Activated CD4-positive, alpha-beta T cell treated with anti-CD3 and anti-CD28 coated beads for 24 hours (primary cell): ENCODE measurements around the gene CLCNKA.
A peak's percentile ranks its signal among the peaks of the same experiment; 100 is the strongest.

ENCODE experiments used
- DNase-seq, 2 donors: peaks; one replicate each; pipeline ENCODE4 v3.0.0-alpha.2; 2020; ENCODE audit warnings: low read depth in 2 of 2

Gene CLCNKA

DNA sequence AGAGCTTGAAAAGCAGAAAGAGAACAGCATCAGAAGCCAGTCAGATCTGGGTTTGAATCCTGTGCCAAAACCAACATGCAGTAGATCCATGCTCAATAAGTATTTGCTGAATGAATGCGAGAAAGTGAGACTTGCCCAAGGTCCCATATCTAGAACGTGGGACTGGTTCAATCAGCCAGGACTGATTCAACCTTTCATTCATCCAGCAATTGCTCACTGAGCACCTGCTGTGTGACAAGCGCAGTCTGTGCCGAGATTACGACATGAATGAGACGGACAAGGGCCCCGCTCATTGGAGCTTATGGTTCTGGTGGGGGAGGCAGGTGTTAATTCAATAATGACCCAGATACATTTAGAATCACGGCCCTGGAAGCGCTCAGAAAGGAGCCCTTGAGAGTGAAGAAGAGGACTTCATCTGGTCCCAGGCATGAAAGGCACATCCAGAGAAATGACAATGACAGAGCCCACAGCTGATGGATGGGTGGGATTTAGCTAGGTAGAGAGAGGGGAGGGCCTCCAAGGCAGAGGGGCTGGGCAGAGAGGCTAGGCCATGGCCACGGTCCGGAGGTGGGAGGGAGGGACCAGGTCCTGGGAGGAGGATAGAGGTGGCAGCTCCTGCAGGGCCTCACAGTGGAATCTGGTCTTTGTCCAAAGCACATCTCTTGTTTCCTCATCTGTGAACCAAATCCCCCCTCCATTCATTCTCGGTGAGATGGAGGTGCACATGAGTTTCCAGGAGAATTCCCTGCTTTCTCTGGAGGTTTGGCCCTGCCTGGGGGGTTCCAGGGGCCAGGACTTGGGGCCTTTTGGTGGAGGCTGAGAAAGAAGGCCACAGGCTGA, 55.8 kb downstream of the CLCNKA start:
- no peak for DNase-seq

DNA sequence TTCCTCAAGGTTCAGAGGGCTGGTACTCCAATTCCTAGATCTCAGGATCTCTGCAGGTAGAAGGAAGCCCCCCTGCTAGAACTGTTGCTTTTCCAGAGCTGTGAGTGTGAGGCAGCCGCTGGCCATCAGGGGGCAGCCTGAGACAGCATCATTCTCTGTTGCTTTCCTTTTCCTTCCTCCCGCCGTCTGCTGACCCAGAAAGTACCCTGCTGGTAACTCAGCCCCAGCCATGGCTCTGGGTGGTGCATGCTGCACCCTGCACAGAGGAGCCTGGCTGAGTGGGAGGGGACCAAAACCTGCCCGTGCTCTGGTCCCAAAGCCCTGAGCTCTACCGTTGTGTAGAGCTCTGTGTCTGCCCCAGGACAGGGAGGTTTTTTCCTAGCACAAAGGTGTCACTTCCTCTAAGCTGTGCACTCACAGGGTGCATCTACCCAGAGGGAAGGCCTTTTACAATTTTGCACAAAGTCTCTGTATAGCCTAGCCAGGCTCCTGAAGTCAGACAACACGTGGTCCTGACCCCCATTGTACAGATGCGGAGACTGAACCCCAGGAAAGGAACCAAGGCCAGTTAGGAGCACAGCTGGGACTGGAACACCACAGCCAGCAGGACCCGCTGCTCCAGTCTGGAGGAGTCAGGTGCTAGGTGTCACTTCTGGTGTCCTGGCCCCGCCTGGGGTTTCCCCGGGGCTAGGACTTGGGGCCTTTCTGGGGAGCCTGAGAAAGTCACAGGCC, 57.3 kb downstream of the CLCNKA start:
- DNase-seq, result peak; percentile 58 to 67

DNA sequence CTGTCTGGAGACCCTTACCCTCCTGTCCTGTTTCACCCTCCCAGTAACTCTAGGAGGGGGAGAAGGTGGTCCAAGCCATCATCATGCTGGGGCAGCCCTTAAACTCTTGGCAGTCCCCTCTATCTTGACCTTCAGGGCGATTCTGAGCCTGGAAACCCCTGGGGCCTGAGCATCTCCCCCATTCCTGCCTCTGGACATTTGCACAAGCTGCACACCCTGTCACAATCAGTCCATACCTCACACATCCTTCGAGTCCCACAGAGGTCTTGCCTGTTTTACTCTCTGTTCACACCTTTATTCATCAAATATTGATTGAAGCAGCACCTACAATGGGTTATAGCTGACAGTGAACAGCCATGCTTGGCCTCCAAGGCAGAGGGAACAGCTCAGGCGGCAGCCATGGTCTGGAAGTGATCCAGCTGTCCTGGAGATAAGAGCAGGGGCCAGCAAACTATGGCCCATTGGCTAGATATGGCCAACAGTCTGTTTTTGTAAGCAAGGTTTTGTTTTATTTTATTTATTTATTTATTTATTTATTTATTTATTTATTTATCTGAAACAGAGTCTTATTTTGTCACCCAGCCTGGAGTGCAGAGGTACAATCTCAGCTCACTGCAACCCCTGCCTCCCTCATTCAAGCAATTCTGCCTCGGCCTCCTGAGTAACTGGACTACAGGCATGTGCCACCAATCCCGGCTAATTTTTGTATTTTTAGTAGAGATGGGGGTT, 58.8 kb downstream of the CLCNKA start:
- no peak for DNase-seq

DNA sequence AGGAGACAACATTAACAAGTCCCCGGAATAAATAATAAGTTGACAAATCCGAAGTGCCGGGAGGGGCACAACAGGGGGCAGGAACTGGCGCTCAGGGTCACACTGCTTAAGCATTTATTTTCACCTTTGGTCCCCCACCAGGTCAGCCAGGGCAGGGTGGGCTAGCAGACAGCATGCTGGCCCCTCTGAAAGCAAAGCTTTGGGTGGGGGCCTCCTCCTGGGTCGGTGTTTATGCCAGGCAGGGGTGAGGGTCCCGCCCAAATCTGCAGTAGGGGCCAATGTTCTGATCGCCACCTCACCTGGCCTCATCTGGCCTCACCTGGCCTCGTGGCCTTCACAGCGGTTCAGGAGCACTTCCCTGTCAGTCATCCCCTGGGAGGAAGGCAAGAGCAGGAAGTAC, 59.8 kb downstream of the CLCNKA start:
- no peak for DNase-seq

DNA sequence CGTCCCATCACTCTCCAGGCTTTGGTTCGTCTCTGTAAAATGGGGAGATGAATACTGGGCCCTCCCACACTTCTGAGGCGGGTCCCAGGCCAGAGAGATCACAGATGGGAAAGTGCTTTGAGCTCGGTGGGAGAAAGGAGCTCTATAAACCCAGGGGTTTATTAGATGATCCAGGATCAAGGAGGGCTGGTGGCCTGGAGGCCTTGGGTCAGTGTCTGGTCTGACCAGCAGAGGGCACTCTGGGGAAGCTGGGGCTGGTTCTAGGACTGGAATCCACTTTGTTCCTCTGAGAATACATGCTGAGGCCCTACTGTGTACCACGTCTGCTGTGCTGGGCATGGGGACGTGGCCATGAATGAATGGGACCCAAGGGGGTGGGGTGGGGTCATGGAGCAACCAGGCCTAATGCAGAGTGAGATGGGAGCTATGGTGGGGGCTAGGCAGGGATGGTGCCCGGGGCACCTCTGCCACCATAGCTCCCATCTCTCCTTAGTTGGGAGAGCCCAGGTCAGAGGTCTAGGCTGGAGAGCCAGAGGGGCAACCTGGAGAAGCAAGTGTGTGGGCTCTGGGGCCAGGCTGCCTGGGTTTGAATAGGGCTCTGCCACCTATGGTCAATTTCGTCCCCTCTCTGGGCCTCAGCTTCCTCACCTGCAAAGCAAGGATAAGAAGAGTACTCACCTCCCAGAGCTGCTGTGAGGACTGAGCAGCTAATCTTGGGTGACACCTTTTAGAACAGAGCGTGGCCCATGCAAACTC, 60.6 kb downstream of the CLCNKA start:
- DNase-seq, result peak; percentile 49 to 65

DNA sequence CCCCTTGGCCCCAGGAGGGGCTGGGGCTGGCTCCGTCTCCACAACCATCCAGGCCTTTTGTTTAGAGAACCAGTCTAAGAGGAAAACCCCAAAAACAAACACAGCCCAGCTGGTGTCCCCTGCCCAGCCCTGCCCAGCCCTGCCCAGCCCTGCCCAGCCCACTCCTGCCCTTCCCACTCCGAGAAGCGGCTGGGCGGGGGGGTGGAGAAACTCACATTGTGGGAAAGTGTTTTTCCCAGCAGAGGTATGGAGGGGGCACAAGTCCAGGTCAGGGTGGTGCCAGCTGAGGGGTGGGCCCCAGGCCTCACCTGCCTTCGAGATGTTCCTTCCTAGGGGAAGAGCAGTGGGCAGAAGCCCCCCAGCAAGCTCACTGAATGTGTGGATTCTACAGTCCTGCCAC, 61.6 kb downstream of the CLCNKA start:
- DNase-seq, result no peak
